ENCODE data around the gene SURF4.
A peak's percentile ranks its signal among the peaks of the same experiment; 100 is the strongest.

SURF4 gene

DNA sequence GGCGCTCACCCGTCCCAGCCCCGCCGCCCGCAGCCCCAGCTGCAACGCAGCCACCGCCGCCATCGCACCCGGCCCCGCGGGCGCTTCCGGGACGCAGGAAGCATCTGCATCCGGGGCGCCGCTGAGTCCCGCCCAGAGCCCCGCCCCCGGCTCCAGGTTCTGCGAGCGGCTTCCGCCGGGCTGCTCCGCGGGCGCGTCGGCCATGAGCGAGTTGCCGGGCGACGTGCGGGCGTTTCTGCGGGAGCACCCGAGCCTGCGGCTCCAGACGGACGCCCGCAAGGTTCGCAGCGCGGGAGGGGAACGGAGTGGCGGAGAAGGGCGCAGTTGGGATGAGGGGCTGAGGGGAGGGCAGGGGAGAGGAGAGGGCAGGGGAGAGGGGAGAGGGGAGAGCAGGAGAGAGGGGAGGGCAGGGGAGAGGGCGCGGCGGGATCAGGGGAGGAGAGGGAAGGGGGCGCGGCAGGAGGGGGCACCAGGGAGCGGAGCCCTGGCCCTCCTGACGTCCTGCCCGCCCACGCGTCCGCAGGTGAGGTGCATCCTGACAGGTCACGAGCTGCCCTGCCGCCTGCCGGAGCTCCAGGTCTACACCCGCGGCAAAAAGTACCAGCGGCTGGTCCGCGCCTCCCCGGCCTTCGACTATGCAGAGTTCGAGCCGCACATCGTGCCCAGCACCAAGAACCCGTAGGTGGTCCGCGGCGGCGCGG lies 19.3 kb downstream of the SURF4 start, which contains the start of the genes SURF1 and SURF2:
SURF1 (minus strand) TSS at position 97 of the 701 bp plus-strand sequence; CDS start at position 63, 34 bp downstream.
SURF2 (plus strand) TSS at position 160 of the 701 bp plus-strand sequence; CDS start at position 203, 43 bp downstream.
- TF ChIP-seq, protein P1, sequence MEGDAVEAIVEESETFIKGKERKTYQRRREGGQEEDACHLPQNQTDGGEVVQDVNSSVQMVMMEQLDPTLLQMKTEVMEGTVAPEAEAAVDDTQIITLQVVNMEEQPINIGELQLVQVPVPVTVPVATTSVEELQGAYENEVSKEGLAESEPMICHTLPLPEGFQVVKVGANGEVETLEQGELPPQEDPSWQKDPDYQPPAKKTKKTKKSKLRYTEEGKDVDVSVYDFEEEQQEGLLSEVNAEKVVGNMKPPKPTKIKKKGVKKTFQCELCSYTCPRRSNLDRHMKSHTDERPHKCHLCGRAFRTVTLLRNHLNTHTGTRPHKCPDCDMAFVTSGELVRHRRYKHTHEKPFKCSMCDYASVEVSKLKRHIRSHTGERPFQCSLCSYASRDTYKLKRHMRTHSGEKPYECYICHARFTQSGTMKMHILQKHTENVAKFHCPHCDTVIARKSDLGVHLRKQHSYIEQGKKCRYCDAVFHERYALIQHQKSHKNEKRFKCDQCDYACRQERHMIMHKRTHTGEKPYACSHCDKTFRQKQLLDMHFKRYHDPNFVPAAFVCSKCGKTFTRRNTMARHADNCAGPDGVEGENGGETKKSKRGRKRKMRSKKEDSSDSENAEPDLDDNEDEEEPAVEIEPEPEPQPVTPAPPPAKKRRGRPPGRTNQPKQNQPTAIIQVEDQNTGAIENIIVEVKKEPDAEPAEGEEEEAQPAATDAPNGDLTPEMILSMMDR (IDR thresholded peaks at IDR 0.05; ENCODE audit: low read length, missing control alignments), result no peak
- DNase-seq (ENCODE audit: low read depth), result peak; percentile 72
- H3K4me3 ChIP-seq (replicated peaks; ENCODE audit: low read depth, low read length), result peak within 1 kb of the TSS; percentile 83

DNA sequence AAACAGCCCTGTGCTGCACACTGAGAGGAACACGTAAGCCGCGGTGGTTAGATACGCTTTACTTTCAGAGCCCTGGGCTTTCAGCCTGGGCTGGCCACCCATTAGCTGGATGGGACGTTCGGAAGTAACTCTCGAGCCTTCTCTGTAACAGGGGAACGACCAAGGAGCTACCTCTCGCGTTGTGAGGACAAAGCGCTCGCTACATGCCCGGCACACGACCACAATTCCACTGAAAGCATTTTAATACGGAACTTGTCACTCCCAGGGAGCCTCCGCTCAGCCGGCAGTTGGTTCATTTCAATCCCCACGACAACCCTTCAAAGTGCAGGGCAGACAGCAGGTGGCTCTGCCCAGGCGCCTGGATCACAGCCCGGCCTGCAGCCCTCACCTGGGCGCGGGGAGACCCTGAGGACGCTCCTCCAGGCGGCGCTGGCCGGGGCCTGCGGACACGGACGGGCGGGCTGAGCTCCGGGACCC lies 19.9 kb downstream of the SURF4 start:
- TF ChIP-seq, protein P1 (IDR thresholded peaks at IDR 0.05; ENCODE audit: low read length, missing control alignments), result no peak
- DNase-seq (ENCODE audit: low read depth), result no peak
- H3K4me3 ChIP-seq (replicated peaks; ENCODE audit: low read depth, low read length), result peak overlapping the region; percentile 83

DNA sequence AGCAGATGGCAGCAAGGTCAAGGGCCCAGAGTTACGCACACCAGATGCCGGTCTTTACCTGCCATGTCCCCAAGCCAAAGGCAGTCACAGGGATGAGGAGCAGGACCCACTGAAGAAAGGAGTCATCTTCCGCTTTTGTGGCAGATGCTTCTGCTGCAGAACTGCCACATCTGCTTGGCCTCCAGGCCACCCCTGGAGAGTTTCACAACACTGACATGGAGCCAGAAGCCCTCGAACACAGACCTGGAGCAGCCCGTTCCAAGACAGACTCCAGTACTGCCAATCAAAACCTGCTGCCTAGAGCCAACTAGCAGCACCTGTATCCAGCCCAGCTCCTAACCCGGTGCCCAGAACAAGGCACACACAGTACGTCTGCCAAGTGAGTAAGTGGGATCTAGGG lies 21.1 kb downstream of the SURF4 start:
- TF ChIP-seq, protein P1 (IDR thresholded peaks at IDR 0.05; ENCODE audit: low read length, missing control alignments), result no peak
- H3K4me3 ChIP-seq (replicated peaks; ENCODE audit: low read depth, low read length), result no peak overlapping the region
- DNase-seq (ENCODE audit: low read depth), result no peak

DNA sequence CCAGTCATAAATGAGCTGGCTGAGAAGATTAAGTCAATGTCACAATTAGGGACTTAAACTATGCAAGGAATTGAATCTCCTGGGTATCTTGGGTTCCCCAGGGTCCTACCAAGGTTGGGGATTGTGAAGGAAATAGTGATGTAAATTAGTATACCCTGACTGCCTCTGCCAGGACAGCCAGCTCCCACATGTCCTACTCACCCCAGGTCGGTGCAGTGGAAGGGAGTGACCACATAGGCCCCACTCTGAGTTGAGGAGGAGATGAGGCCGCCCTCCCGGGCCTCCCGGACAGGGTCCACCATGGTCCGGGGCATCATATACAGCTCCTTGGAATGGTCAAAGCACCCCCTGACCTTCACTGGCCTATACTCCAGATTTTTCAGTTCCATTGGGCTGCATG lies 22.3 kb downstream of the SURF4 start:
- H3K4me3 ChIP-seq (replicated peaks; ENCODE audit: low read depth, low read length), result no peak overlapping the region
- DNase-seq (ENCODE audit: low read depth), result no peak
- TF ChIP-seq, protein P1 (IDR thresholded peaks at IDR 0.05; ENCODE audit: low read length, missing control alignments), result no peak

DNA sequence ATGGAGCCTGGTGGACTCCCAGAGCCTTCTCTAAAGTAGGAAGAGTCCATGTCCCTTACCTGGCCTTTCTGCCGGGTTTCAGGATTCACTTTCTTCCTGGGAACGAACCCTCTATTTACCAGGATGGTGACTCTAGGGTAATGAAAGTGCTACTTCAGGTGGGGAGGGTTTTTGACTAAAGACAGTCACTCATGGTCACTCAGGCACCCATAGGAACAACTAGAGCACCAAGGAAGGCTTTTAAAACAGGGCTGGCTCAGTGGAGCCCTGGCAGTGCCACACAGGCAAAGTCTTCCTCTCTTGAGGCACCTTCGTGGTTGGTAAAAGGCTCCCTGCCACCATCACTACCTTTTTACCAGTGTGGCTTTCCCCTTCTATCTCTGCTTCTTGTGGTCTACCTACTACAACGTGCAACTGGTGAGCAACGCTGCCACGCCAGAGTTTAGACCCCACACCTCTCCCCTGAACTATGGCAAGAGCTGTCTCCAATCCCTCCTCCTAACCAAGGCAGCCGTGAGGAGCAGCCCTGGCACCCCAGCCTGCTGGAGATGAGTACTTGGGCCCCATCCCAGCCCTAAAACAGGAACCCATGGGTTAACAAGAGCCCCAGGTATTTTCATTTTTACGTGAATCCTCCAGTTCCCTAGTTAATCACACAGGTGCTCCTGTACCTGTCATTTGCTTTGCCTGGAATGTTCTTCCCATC lies 23.1 kb downstream of the SURF4 start:
- TF ChIP-seq, protein P1 (IDR thresholded peaks at IDR 0.05; ENCODE audit: low read length, missing control alignments), result no peak
- no peak for DNase-seq (ENCODE audit: low read depth)
- no peak overlapping the region for H3K4me3 ChIP-seq (replicated peaks; ENCODE audit: low read depth, low read length)

DNA sequence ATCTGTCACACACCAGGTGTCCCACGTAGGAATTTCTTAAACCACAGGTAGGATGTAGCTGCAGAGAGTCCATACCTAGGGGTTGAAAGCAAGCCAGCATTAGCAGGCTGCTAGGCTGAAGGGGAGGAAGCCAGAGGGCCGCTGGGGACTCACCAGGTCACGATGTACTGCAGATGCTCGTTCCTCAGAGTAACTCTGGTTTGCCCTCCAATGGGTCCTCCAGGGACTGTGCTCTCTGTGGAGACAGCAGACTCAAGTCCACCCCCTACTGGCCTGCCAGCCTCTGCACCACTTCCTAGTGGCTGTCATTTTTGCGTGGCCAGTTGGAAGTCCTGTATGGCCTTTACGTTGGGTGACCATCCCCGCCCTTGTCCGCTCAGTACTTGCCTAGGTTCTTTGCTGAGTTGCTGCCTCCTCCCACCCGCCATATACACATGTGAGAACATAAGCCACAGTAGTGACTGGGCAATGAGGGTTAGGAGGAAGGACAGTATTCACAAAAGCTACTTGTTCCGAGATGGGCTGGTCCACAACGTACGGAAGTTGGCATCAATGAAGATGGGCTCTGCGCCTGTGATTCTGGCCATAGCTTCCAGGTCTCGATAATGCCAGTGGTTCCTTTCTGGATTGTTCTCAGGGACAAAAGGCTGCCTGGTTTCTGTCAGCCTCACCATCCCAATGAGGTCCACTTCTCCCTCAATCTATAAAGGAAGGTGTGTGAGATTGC lies 23.8 kb downstream of the SURF4 start:
- no peak overlapping the region for H3K4me3 ChIP-seq (replicated peaks; ENCODE audit: low read depth, low read length)
- TF ChIP-seq, protein P1 (IDR thresholded peaks at IDR 0.05; ENCODE audit: low read length, missing control alignments), result peak; percentile 71
- DNase-seq (ENCODE audit: low read depth), result peak; percentile 71

Data from fibroblast of pulmonary artery (primary cell).